ENCODE measurements around the gene C4orf36. TPM values are rescaled to one million over a fixed set of nuclear protein-coding genes. Genes with fewer than 3 reads are reported as not detected.

Gene C4orf36
- total and polyA plus RNA-seq, 2 of the 8 experiments (the other 6 are each of a cell fraction or from before 2014, with no cell fraction given): 1.2 to 1.5 TPM

DNA sequence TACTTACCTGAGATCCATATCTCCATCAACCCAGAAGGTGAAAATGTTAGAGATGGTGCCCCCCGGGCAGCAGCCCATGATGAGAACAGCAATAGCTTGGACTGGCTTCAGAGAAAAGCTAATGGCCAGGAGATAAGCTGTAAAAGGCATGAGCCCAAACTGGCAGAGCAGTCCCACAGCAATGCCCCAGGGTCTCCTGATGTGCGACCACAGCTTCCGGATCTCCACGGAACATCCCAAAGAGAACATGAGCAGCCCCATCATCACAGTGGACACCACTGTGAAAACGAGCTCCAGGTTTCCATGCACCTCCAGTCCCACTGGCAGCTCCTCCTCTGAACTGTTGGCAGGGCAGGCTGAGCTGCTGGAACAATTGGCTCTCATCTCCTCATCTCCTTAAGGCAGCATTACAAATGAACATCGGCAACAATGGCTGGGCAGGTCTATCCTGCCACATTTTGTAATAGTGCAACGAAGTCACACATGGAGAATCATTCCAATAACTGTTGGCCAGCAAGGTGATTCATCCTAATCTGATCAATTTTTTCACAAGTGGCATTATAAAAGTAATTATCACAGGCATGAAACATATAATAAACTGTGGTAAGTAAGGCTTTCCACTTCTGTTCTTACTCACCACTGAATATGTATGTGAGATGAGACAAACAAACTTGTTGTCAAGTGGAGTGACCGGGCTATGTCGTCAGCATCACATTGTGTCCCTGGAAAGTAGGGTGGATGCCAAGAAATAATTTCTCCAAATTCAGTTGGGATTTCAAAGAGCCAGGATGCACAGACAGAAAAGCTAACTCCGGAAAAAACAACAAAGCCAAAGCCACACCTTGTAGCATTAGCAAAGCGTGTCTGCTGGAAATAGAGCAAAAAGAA lies 43.2 kb downstream of the C4orf36 start, which contains the start of gene SLC10A6 (continued):
- no peak for TF ChIP-seq RNF2 (IDR thresholded peaks at IDR 0.05; ENCODE audit: borderline replicate concordance, low read depth, low read length, missing control alignments, poor library complexity, severe bottlenecking)

Measured in H1 (cell line).